Measurements from ENCODE around the gene LIN52.

The LIN52 gene

DNA sequence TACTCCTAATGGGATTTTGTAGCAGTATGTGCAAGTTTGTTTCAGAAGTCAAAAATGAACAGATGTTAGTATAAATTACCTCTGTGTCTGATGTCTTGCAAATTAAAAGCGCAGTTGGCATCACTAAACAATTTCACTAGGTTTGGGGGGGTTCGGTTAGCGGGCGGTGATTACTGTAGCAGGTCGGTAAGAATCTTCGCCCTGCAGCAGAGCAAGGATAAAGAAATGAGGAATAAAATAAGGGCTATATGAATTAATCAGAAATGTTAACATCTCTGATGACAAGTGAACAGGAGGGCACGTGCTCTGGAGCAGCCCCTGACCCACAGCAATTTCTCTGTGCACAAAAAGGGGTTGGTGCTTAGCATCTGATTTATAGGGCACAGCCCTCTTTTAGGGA, 110.9 kb downstream of the LIN52 start:
- DNase-seq, result peak; percentile 56 to 91

DNA sequence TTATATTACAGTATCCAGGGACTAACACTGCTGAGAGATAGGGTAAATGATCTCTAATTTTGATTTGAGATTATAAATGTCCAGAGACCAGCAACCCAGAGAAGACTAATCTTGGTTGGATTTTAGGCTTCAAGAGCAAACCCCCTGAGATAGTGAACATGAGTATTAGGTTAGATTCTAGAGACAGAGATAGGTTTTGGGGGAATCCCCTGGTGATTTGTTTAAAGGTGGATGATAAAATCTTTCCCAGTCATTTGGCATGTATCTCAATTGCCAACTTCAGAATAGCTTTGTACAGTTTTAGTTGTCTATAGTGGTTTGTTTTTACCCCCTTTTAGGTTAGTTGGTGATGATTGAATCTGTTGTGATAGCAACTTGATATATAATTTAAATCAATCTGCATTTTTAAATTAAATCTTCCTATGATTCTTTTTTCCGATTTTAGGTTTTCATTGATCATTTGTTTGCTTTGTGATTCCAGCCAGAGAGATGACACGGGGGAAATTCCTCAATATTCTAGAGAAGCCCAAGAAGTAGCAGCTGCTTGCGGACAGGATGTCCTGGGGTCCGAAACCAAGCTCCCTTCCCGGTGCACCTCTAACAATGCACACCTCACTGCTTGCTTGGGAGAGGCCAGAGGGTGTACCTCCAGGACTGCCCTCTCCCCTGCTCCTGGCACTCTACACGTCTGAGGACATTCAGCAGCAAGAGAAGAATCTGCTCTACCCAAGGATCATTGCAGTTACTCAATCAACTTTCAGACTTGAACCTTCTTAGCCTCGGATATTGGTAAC, 113.9 kb downstream of the LIN52 start:
- DNase-seq, result no peak

DNA sequence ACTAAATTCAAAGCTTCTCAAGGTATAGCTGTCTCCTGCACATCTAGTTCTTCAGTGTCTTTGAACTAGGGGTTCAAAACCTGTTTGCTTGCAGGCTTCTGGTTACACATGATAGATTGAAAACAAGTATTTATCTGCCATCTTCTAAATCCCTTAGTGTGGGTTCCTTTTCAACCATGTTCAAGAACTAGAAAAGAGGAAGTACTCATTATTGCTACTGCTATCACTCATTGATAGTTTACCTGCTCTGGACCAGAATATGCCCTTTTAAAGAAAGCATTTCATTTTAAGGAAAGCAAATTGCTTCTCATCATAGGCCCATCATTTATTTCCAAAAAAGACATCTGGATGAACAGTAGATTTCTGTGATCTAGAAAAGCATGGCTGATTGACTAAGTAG, 117.4 kb downstream of the LIN52 start:
- no peak for DNase-seq

DNA sequence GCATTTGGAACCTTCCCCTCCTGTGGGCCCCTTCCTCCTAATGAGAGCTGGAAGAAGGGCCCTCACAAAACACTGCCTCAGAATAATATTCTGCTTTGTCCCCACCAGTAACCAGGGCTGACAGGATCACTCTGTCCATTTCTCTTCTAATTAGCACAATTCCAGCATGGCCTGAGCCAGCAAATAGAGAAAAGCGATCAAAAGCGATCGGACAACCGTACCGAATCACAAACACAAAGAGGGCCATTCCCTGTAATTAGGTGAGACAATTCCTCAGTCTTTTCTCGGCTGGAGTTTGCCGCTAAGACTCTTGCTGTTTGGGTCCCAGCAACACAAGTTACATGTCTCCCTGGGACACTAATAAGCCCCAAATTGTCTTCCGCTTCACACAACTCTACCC, 118.9 kb downstream of the LIN52 start:
- no peak for DNase-seq

DNA sequence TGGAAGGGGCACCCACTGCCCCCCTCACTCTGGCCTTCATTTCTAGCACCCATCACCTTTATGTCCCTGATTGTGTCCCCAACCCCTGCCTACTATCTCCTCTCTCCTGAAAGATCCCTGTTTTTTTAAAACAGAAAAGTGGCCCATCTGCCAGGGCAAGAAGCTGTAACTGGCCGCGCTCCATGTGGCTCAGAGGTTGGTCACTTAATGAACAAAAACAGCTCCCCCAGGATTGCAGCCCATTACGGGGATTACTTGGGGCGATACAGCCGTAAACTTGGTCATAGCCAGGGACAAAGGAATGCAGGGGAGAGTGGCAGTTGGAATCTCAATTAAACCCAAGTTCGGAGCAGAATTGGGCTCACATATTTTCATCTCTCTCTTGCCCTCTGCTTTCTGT, 119.7 kb downstream of the LIN52 start:
- no peak for DNase-seq

DNA sequence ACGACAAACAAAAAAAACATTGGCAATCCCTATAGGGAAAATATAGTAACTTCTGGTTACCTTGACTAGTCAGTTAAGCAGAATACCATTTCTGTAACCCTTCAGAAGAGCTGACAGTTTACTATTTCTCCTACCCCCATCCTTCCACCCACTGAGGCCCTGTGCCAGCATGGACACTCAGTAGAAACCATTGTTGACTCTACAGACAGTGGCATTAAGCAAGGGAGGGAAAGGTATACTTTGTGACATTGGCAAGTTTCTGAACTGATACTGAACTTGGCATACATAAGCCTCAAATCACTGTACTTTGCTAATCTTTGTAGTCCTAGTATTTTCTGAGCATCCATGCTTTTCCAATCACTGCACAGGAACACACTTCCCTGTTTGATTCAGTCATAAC, 121.1 kb downstream of the LIN52 start:
- no peak for DNase-seq

DNA sequence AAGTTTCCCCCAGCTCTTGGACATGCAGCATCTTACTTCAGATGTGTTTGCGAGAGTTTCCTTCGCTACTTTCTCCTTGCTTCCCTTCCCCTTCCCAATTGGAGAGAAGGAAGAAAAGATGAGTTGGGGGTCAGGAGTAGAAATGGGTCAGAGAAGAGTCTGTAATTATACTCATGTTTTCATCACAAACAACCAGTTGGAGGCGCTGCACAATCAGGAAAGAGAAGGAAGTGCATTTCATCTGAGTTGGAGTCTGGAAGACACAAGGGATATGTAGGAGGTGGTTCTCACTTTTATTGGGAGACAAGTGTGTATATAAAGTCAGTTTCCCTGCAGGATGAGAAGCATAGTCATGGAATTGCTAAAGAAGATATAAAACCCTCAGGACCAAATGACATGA, 123.2 kb downstream of the LIN52 start:
- peak; percentile 19 to 39 for DNase-seq

DNA sequence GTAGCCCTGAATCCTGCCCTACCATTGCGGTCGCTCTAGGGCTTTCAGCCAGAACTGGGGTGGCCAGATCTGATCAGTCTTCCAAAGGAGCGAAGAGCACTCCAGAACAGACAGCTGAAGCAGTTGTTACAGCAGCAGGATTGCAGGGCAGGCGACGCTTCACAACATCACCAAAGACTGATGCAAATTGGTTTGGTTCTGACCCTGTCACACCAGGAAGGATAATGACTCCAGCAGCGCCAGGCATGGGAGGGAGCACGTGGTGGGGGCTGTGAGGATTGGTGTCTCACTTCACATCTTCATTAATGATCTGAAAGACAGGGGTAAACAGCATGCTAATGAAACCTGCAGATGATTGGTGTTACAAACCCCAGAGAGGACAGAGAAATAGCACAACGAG, 123.9 kb downstream of the LIN52 start:
- DNase-seq, result no peak

DNA sequence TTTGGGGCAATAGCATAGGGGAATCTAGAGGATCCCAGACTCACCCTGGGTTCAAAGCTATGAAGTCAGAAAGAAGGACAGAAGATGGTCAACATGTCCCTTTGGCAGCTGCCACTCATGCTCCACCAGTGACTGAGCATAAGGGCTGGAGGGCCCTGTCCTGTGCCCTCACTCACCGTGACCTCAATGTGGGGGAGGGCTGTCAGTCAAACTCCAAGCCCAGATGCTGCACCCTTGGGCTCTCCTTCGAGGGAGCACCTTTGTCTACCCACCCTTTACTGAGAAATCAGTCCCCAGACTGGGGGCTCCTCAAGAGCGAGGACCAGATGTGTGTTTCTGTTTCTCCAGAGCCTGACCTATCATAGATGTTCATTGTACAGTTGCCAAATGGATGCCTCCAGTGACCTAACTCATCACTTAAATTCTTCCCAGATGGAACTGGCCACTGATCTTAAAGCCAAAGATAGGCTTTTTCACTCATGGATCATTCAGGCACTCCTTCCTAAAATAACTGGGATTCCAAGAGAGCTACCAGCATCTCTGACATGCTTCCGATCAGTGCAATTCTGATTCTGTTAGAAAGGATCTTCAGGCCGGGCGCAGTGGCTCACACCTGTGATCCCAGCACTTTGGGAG, 127.3 kb downstream of the LIN52 start:
- DNase-seq, result no peak

DNA sequence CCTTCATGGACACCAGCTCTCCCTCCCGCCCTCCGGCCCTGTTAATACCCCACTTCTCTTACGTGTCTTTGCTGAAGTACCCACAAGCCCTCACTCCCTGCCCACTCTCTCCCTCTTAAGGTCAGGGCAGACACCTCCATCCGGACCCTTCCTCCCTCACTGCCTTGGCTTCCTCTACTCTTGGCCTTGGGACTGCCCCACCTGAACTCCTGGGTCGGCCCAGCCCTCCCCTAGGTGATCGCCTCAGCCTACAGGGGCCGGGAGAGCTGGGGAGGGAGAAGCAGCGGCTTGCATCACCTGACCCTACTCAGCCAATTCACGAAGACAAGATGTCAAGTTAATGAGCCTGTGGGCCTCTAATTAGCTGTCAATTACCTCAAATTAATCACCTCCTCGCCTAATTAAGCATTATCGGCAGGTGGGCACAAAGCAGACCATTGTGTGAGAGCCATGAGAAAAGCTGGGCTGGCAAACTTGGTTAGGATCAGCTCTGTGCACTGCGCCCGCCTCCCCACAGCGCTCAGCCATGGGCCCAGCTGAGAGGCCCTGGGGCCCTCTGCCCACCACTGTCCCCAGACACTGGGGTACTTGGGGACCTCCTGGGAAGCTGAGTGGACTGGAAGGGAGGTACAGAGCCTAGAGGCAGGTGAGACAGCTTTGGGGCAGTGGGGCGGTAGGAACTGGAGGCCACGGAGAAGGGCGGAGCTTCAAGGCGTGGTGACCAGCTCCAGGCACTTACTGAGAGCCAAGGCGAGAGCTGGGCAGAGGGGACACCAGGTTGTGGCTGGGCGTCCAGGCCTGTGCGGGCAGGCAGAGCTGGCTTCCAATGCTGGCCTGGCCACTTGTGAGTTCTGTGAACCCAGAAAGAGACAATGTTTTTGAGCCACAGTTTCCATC, 129.4 kb downstream of the LIN52 start:
- DNase-seq, result no peak

DNA sequence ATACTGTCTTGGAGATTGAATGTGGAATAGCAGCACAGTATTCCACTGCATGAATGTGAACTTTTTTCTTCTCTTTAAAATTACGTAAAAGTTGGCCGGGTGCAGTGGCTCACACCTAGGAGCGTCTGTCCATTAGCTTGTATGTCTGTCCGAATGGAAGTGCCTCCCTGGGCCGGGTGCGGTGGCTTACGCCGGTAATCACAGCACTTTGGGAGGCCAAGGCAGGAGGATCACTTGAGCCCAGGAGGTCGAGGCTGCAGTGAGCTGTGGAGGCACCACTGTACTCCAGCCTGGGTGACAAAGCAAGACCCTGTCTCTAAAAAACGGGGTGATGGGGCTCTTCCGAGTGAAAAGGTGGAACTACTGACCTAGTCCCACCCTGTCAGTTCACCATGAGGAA, 131.9 kb downstream of the LIN52 start:
- no peak for DNase-seq

DNA sequence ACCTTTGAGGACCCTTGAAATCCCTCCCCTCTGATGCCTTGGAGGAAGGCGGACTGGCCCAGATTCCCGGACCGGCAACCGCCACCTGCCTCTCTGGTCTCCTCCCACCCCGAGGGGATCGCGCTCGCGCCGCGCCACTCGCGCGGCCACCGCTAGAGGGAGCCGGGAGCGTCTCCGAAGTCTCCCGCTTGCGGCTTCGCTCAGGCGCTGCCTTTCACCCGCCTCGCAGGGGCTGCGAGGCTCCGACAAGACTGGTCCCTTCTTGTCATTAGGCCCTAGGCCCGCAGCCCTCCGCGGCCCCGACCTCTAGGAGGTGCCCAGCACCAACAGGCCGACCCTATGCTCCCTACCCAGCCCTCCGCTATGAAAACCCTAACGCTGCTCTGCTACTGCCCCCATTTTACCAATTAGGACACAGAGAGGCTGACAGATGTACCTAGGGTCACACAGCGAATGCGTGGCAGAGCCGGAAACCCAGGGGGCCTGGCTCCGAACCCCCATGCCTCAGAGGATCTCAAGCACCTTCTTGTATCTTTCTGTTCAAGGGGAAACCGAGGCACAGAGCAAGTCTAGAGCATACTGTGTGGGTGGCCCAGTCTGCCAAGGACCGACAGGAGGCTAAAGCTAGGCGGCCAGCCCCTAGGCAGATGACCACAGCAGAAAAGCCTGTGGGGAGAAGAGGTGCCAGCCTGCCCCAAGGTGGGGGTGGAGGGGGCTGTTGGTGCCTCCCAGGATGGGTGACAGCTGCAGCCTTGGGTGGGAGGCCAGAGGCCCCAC, 133.1 kb downstream of the LIN52 start:
- DNase-seq, result peak; percentile 87 to 91

DNA sequence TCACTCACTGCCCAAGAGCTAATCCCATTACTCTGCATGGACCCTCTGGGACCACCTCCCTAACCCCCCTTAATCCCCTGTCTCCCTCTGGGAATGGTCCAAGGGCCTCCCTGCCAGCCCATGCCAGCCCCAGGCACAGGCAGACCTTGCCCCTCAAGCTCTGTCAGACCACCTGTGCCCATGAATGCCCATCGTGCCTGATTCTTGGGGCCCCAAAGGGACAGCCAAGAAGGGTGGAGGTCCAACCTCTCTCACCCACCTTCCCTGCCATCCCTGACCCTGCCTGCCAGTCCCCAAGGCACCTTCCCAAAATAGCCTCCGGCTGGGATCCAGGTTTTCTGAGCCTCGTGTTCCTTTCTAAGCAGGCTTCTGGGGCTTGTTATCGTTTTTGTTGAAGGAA, 133.7 kb downstream of the LIN52 start:
- peak in 1 of 2 experiments; percentile 75 for DNase-seq

DNA sequence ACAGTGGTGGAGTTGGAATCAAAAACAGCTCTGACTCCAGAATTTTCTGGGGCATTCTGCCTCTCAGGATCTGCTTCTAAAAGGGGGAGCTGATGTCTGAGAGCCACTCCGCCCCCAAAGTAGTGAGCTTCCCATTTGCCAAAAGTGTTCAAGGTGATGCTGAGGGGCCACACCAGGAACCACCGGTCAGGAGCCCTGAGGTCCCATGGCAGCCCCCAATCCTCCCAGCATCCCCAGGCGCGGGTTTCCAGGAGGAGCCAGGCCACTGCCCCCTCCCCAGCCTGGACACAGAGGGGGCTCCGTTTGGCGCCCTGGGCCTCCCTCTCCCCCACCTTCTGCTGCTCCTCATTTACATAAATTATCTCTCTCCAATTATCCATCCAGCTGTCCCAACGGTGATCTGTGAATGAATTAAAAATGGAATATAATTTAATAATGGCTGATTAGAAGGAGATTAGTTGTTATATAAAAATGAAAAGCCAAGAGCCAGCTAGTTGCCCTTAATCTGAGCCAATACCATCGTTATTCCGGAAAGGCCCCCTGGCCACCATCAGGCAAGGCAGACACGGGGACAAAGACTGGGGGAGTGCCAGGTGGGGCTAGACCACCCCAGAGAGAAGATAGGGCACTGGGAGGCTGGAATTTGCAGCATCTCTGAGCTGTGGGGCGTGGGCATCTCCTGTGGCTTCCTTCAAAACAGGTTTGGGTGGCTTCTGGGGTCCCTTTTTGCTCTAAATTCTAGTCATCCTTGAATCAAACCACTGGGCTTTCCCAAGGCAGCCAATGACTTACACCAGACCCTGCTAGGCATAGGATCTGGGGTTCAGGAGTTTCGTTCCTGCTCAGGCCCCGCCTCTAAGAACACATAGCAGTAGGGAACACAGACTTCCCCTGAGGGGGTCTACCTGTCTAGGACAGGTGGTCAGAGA, 134.8 kb downstream of the LIN52 start:
- DNase-seq, result peak; percentile 46 to 70

DNA sequence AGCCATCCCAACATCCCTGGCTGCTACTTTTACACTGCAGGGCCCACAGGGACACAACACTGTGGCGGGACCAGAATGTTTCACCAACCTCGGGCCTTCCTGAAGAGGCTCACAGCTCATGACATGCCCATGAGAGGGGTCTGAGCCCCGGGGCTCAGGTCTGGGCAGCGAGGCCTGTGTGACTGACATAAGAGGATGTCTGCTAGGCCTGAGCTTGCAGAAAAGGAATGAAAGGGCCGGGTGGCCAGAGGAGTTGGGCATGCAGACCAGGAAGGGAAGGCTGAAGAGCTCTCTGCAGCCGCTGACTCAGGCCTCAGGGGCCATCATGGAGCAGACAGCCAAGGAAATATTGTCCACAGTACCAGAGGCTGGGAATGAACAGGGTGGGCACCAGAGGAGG, 136.2 kb downstream of the LIN52 start:
- DNase-seq, result no peak

DNA sequence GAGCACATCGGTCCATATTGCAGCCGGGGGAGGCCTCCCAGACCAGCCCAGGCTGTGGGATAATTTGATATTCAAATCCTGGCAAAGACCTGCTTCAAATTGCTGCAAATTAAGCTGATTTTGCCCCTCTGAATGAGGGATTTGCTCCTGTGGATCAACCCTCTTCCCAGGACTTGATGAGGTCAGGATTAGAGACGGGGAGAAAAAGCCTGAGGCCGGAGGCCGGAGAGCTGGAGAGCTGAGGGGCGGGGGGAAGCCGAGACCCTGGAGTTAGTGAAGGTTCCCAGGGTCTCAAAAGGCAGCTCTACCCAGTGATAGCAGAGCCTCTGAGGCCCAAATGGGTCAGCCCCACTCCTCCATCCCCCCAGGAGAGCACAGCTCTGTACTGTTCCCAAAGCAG, 137.0 kb downstream of the LIN52 start:
- DNase-seq, result peak; percentile 49 to 67

DNA sequence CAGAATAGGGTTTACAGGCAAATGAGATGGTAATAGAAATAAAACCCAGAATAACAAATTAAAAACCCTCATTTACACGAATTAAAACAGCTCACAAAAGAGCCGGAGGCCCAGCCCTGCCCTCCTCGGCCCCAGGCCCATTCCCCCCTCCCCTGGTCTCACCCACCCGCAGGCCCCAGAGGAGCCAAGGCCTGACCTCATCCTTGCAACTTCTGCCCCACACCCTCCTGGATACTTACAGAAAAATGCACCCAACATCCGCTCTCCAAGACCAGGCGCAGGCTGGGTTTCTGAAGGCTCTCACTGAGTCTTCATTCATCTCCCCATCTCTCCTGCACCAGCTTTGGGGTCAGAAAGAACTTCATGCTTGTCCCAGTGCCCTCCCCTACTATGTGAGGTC, 138.3 kb downstream of the LIN52 start:
- peak in 1 of 2 experiments; percentile 21 for DNase-seq

DNA sequence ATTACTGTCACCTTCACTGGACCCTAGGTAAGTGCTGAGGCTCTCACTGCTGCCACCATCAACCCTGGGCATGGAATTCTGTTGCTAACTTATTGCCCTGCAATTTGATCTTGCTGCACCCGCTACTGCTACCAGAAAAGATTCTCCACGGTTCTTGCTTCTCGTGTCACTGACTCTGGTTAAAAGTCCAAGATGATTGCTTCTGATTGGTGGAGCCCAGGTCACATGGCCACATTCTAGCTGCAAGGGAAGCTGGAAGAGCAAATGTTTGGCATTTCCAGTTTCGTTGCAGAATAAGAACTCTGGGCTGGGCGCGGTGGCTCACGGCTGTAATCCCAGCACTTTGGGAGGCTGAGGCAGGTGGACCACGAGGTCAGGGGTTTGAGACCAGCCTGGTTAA, 147.0 kb downstream of the LIN52 start:
- no peak for DNase-seq

DNA sequence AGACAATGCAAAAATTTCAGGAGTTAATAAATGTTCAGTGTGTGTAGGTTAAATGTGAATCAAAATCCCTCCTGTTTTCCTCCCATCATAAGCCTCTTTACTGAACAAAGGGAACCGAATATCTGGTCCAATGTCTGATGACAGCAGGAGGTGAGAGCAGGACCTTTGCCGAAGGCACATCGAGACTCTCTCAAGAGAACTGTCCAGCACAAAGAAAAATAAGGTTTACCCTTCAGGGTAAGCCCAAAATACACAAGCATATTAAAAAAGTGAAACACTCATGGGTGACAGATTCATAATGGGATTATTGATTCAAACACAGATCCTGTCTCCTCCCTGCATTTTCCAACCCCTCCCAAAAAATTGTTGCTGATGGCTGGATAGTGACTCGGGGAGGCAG, 150.3 kb downstream of the LIN52 start:
- no peak for DNase-seq

DNA sequence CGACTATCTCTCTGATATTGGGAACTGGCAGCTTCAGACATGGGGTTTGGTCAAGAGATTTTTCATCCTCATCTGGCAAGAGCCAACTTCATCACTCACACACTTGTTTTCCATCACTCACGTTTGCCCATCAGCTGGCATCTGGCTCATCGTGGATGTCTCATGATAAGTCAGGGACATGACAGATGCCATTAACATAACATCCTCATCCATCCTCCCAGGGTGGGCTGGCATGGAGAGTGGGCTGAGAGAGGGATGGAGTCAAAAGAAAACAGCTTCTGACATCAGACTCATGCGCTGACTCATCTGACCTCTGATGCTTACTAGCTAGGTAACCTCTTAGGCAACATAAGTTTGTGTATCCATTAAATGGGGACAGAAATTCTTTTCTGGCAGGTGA, 152.7 kb downstream of the LIN52 start:
- DNase-seq, result peak in 1 of 2 experiments; percentile 19

DNA sequence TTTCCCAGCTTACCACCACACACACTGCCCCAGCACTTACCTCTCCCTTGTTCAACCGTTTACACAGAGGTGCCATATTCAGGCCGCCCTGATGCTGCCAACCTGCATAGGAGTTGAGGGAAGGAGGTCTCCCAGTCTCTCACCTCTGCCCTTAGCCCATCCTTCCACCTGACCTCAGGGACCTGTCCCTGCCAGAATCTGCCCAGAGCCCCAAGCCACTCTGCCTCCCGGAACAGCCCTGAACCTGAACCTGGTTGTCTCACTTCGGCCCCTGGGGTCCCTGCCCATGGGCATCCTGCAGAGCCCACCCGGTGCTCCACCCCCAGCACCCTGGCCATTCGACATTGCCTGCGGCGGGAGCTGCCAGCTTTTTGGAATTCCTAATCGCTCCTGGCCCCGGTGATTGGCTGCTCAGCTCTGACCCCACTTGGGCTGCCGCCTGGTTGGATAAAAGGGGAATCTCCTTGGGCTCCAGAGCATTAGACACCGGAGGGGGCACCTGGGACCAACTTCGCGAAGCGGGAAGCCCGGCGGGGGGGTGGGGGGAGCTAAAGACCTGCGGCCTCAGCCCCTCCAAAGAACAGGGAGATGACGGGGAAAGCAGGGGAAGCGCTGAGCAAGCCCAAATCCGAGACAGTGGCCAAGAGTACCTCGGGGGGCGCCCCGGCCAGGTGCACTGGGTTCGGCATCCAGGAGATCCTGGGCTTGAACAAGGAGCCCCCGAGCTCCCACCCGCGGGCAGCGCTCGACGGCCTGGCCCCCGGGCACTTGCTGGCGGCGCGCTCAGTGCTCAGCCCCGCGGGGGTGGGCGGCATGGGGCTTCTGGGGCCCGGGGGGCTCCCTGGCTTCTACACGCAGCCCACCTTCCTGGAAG, 154.5 kb downstream of the LIN52 start, which contains the start of gene VSX2:
Gene VSX2 (plus strand): TSS at position 476 of the 874 bp plus-strand sequence. CDS start 113 bp downstream, at position 589.
- peak; percentile 53 to 67 for DNase-seq

Data from NCI-H524 (cell line).